HG02571 (cell line): ENCODE measurements around the gene ADGRG6.
"Not testable (repeated sequence)": the region's sequence is repeated elsewhere in the genome, so short reads cannot be mapped to it uniquely, and the experiment has no call there.

Source experiments
- ATAC-seq: cut with Tn5 transposase; IDR thresholded peaks from one replicate; pipeline ENCODE4 v1.9.1; 2021; ENCODE audit warnings: mild to moderate bottlenecking, moderate library complexity; ENCODE audit not compliant: unreplicated experiment

Gene ADGRG6

GRCh38 chr6:142440600-142441293, 138.9 kb downstream of the ADGRG6 start:
- ATAC-seq = no peak

- ATAC-seq = no peak
Observed at GRCh38 chr6:142441716-142442115, 139.9 kb downstream of the ADGRG6 start.

GRCh38 chr6:142443102-142443501, 141.3 kb downstream of the ADGRG6 start:
- ATAC-seq = no peak

- no peak for ATAC-seq
Observed at GRCh38 chr6:142443532-142443931, 141.7 kb downstream of the ADGRG6 start.

- no peak for ATAC-seq
Observed at GRCh38 chr6:142444376-142444775, 142.6 kb downstream of the ADGRG6 start.

GRCh38 chr6:142444881-142445301, 143.1 kb downstream of the ADGRG6 start:
- no peak for ATAC-seq

GRCh38 chr6:142446168-142446567, 144.4 kb downstream of the ADGRG6 start:
- ATAC-seq = no peak

- no peak for ATAC-seq
Observed at GRCh38 chr6:142446576-142446975, 144.8 kb downstream of the ADGRG6 start.

GRCh38 chr6:142448091-142448729, 146.4 kb downstream of the ADGRG6 start:
- ATAC-seq = no peak

- ATAC-seq = not testable (repeated sequence)
Observed at GRCh38 chr6:142450856-142451255, 149.0 kb downstream of the ADGRG6 start.

- no peak for ATAC-seq
Observed at GRCh38 chr6:142452993-142453392, 151.2 kb downstream of the ADGRG6 start.

- ATAC-seq = not testable (repeated sequence)
Observed at GRCh38 chr6:142454196-142454595, 152.4 kb downstream of the ADGRG6 start.

GRCh38 chr6:142454848-142455247, 153.0 kb downstream of the ADGRG6 start:
- ATAC-seq = not testable (repeated sequence)

- no peak for ATAC-seq
Observed at GRCh38 chr6:142455957-142456589, 154.3 kb downstream of the ADGRG6 start.

GRCh38 chr6:142457638-142458406, 156.0 kb downstream of the ADGRG6 start:
- ATAC-seq = no peak

- no peak for ATAC-seq
Observed at GRCh38 chr6:142458836-142459235, 157.0 kb downstream of the ADGRG6 start.

- ATAC-seq = no peak
Observed at GRCh38 chr6:142459271-142459670, 157.5 kb downstream of the ADGRG6 start.

- ATAC-seq = no peak
Observed at GRCh38 chr6:142462260-142462659, 160.5 kb downstream of the ADGRG6 start.

GRCh38 chr6:142463988-142464387, 162.2 kb downstream of the ADGRG6 start:
- no peak for ATAC-seq

GRCh38 chr6:142469220-142469619, 167.4 kb downstream of the ADGRG6 start:
- ATAC-seq = no peak

GRCh38 chr6:142470421-142470820, 168.6 kb downstream of the ADGRG6 start:
- ATAC-seq = no peak
